Central memory CD4-positive, alpha-beta T cell (primary cell): ENCODE measurements around the gene C2orf49.
"Not testable (repeated sequence)": the region's sequence is repeated elsewhere in the genome, so short reads cannot be mapped to it uniquely, and the experiment has no call there.

ENCODE experiments used
- DNase-seq: peaks from one replicate; pipeline ENCODE4 v3.0.0; 2022

C2orf49 gene

GRCh38 chr2:105321875-105322646 is 15.3 kb upstream of the C2orf49 start:
- no peak for DNase-seq

DNA sequence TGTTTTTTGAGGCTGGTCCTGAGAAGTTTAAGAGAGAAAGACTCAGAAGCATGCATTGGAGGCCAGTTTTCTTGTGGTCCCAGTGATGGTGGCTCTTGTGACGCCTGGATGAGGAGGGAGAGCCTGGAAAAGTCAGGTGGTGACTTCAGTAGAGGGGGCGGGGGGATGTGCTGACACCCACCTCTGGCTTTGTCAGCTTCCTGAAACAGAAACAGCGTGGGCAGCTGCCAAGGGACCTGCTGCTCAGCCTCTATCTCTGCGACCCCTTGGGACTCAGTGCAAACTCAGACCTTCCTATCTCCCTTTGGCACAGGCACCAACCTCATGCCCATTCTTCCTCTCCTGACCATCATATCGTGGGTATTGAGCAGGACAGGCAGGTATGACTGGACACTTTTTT is 14.2 kb upstream of the C2orf49 start:
- DNase-seq: no peak

DNA sequence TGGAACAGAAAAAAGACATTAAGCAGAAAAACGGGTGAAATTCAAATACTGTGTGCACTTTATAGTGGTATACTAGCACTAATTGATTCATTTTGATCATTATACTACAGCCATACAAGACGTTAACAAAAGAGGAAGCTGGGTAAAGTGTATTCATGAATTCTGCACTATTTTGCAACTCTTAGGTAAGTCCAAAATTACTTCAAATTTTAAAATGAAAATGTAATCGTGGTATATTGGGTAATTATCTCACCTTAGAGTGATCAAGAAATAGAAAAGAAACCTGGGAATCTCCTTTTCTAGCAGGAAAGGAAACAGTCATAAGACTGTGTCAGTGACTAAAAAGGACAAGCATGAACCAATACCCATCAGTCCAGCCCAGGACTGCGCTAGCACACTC is 13.2 kb upstream of the C2orf49 start:
- DNase-seq: no peak

DNA sequence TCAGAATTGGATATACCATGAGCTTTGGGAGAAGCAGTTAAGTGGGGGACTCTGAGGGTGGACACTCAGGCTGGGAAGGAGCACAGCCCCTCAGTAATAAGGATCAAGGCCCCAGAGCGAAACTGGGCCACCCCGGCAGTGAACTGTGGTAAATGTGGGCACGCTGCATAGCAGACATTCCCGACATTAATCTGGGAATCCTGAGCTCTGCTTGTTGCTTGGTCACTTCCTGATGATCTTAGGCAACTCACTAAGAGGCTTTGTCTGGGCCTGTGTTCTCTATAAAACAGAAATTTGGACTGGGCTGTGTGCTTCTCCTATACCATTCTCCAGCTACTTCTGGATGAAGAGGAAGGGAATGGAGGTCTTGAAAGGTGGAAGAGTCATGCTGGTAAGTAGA is 12.6 kb upstream of the C2orf49 start:
- no peak for DNase-seq

DNA sequence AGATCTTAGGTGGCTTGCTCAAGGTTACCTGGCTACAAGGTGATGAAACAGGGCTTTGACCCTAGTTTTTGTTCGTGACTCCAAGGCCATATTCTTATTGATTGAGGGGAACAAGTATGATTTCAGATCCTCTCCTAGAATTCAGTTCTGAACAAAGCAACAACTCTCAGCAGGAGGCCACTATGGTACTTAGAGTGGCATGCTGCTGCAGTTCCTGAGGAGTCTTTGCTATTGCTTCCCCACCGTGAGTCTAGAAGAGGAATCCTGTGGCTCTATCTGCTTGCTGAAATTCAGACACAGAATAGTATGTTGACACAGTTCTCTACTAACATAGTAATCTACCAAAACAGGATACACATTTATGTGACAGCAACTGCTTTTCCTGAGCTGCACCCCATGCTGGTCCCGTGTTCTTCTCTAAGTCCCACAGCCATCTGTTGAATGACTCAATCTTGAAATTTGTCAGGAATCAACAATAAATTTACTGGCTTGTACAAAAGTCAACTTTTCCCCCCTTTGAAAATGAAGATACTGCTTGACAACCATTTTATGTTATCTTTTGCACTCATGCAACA is 11.9 kb upstream of the C2orf49 start:
- DNase-seq: no peak

GRCh38 chr2:105327271-105327670 is 10.1 kb upstream of the C2orf49 start:
- DNase-seq: not testable (repeated sequence)

- DNase-seq: no peak
These were observed 9.7 kb upstream of the C2orf49 start for GRCh38 chr2:105327690-105328089.

- peak; percentile 6 for DNase-seq
These were observed 8.8 kb upstream of the C2orf49 start for GRCh38 chr2:105328281-105329196.

DNA sequence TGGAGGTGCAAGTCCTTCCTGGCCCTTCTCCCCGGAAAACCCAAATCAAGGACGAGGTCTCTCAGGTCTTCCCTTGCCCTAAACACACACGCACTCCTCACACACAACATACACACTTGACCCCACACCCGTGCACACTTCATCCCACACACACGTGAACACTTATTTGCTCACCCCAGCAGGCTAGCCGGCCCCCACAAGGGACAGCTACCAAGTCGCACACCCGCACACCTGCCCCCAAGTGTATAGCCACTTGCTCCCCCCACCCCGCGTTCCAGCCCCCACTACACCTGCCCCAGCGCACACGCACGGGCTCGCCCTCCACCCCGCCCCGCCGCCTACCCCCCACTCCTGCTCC is 8.2 kb upstream of the C2orf49 start:
- peak; percentile 1 for DNase-seq

DNA sequence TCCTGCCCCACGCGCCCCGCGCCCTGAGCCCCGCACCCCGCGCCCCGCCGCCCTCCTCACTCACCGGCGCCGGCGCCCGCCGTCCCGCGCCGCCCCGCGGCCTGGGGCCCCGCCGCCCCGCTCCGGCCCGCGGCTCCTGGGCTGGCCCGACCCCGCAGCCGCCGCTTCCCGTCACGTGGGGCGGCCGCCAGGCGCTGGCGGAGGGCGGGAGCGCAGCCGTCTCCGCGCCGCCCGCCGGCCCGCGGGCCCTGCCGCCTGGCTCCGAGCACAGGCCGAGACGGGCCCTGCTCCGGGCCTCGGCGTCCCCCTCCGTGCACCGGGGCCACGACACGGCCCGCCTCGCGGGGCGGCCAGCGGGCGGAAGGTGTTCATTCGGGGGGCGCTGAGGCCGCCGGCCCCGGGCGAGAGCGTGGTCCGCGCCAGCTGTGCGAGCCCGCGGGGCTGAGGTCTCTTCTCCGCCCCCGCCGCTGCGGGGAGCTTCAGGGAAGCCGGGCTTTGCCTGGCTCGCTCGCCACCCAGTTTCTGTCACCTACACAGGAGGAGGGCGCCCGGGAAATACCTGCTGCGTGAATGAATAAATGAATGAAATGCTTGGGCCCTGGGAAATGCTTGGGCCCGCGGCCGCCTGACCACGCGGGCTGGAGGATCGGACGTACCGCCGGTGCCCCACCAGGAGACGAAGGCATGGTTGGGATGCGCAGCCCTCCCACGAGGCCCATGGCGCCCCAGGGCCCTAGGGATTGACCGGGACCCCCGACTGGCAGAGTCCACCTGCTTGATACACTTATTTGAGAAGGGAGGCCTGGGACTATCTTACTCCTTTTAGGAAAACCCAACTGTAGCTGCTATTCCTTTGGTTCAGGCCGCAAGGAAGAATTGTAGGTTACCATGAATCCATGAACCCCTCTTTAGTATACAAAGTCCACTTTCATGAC is 7.5 kb upstream of the C2orf49 start, which contains the start of gene TGFBRAP1:
TSS of gene TGFBRAP1 (minus strand) at position 175 of the 935 bp plus-strand sequence. CDS start 21,434 bp downstream, outside the sequence.
- peak; percentile 68 for DNase-seq

- no peak for DNase-seq
These were observed 6.5 kb upstream of the C2orf49 start for GRCh38 chr2:105330681-105331375.

GRCh38 chr2:105334211-105334610 is 3.1 kb upstream of the C2orf49 start:
- no peak for DNase-seq

DNA sequence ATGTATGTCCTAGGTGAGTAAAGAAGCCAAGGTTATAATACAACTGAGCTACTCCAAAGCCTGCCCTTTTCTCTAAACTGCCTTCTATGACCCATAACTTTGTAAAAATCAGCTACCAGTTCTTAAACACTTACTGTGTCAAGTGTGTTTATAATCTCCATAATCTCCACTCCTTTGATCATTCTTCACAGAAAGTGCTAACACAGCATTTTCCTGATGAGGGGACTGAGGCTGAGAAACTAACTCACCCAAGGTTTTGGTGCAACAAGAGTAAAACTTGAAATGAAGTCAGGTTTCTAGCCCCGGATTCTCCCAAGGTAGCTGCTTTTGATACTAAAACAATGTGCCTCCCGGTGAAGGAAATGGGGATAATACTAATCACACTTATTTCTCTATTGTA is 1.9 kb upstream of the C2orf49 start:
- no peak for DNase-seq

DNA sequence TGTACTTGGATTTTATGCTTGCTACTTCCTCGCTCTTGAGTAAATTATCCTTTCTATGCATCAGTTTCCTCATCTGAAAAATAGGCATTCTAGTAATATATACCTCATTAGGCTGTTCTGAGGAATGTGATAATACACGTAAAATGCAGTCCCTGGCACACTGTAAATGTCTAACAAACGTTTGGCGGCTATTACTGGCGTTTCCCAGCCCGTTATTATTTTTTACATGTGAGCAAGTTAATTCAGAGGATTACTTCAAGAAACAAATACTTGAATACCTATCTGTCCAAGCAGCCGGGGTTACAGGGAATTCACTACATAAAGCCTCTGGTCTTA is 586 bp upstream of the C2orf49 start:
- DNase-seq: no peak

GRCh38 chr2:105338020-105338385 is 663 bp downstream of the C2orf49 start:
- DNase-seq: no peak

DNA sequence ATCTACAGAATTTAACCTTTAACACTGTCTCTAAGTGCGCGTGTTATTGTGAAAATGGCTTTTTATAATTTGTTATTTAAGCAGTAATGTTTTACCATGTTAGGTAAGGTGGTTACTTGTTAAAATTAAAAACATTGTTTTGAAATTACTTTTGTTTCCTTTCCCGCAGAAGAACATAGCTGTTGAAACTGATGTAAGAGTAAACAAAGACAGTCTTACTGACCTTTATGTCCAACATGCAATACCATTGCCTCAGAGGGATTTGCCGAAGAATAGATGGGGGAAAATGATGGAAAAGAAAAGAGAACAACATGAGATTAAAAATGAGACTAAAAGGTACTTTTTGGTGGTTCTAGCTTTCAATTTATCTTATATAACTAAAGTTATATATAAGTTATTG is 2.1 kb downstream of the C2orf49 start:
- no peak for DNase-seq

GRCh38 chr2:105344704-105345345 is 7.5 kb downstream of the C2orf49 start:
- no peak for DNase-seq

DNA sequence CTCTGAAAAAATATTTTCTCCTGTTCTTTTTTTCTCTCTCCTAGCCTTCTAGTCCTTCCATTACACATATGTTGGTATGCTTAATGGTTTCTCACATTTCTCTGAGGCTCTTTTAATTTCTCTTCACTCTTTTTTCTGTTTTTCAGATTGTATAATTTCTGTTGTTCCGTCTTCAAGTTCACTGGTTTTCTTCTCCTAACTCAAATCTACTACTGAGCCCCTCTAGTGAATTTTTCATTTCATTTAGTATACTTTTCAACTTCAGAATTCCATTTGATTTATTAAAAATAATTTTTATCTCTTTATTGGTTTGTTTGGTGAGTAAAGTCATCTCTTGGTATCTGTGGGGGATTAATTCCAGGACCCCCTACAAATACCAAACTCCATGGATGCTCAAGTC is 19.8 kb downstream of the C2orf49 start:
- no peak for DNase-seq

GRCh38 chr2:105358593-105358992 is 21.3 kb downstream of the C2orf49 start:
- DNase-seq: no peak

DNA sequence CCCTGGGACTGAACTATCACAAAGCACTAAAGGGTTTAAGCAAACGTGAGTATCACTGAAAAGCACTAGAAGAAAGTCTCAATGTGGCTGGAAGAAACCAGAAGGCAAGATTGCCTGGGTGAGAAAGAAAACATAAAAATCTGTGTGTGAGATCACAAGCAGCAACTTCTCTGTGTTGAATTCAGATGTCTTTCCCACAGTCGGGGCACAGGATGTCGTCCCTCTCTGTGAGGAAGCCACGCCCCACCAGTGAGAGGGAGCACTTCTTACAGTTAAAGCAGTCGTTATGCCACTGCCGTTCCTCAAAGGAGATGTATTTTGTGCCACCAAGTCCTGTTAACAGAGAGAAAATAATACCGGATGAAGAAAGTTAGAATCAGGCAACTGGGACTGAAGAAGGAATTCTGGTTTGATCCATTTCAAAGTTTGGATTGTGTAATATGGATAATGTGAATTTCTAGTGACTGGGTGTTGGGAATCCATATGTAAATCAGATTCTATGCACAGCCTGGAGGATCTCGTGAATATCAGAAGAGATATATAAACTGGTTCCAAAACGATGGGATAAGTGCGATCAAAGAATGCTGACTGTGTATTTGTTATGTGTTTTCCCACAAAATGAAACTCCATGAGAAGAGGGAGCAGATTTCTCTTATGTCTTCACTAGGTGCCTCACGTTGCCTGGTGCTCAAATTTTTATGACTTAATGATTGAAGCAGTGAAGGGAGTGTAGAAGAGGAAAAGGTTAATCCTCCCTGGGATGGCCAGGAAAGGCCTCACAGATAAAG is 24.0 kb downstream of the C2orf49 start:
- no peak for DNase-seq
